Smooth muscle cell (in vitro differentiated cells): Measurements from ENCODE around the gene CTLA4. TPM values are rescaled to one million over a fixed set of nuclear protein-coding genes. Genes with fewer than 3 reads are reported as not detected.

Source experiments
- DNase-seq: peaks from one replicate; lab custom pipeline; 2025; ENCODE audit not compliant: unreplicated experiment; lab: John Stamatoyannopoulos, UW
- H2AFZ ChIP-seq: fragments of 200-600 bp; sonication (generic); 2 replicates; pipeline ENCODE4 v1.6.0; 2016; ENCODE audit warnings: antibody characterized with exemption, low read depth, mild to moderate bottlenecking
- H3F3A ChIP-seq: fragments of 200-600 bp; sonication (generic); 2 replicates; pipeline ENCODE4 v1.6.0; 2017; ENCODE audit warnings: antibody characterized with exemption, low read depth
- H3K27ac ChIP-seq: fragments of 200-600 bp; sonication (generic); 2 replicates; pipeline ENCODE4 v1.5.1; 2016; ENCODE audit warnings: low read depth, mild to moderate bottlenecking
- H3K27me3 ChIP-seq: fragments of 200-600 bp; sonication (generic); 2 replicates; pipeline ENCODE4 v1.6.1; 2016; ENCODE audit warnings: low read depth, mild to moderate bottlenecking
- H3K36me3 ChIP-seq: fragments of 200-600 bp; sonication (generic); 2 replicates; pipeline ENCODE4 v1.5.1; 2016; ENCODE audit warnings: low read depth
- H3K4me1 ChIP-seq: fragments of 200-600 bp; sonication (generic); 2 replicates; pipeline ENCODE4 v1.5.1; 2016; ENCODE audit warnings: low read depth
- H3K4me2 ChIP-seq: fragments of 200-600 bp; sonication (generic); 2 replicates; pipeline ENCODE4 v1.6.0; 2016; ENCODE audit warnings: mild to moderate bottlenecking
- H3K4me3 ChIP-seq: fragments of 200-600 bp; sonication (generic); 2 replicates; pipeline ENCODE4 v1.5.1; 2016; ENCODE audit warnings: mild to moderate bottlenecking
- H3K79me2 ChIP-seq: fragments of 200-600 bp; sonication (generic); 2 replicates; pipeline ENCODE4 v1.6.0; 2016; ENCODE audit warnings: low read depth, mild to moderate bottlenecking
- H3K9ac ChIP-seq: fragments of 200-600 bp; sonication (generic); 2 replicates; pipeline ENCODE4 v1.6.0; 2016; ENCODE audit warnings: low read depth
- H3K9me3 ChIP-seq: fragments of 200-600 bp; sonication (generic); replicated peaks from 2 replicates; pipeline ENCODE4 v1.5.1; 2016; ENCODE audit warnings: low read depth
- H4K20me1 ChIP-seq: fragments of 200-600 bp; sonication (generic); 2 replicates; pipeline ENCODE4 v1.6.0; 2016; ENCODE audit warnings: low read depth
- CTCF ChIP-seq: fragments of 200-600 bp; sonication (generic); IDR thresholded peaks from 2 replicates; pipeline ENCODE4 v1.5.1; 2017; ENCODE audit warnings: borderline replicate concordance, mild to moderate bottlenecking, antibody characterized with exemption; ENCODE audit not compliant: insufficient read depth, poor library complexity, severe bottlenecking
- WGBS: methylation state at CpG from one replicate; pipeline ENCODE4 v1.1.7; 2016; ENCODE audit warnings: low lambda C conversion rate; 5-methylcytosine and 5-hydroxymethylcytosine counted together
- polyA plus RNA-seq: library from polyadenylated mRNA; unstranded; fragments of >200 nt; fragmentation: Nextera tagmentation; extraction: Ambion mirVana; gene quantifications from 2 replicates; pipeline ENCODE4 v1.2.1, GENCODE V29; 2016
- total RNA-seq: library from RNA; depleted of rRNA; stranded (reverse); fragments of >200 nt; gene quantifications from 2 replicates; pipeline ENCODE4 v1.2.3, GENCODE V29; 2014

The CTLA4 gene
- total and polyA plus RNA-seq, 2 experiments from 2014 or later: not detected

GRCh38 chr2:203869223-203870042 is 1.9 kb downstream of the CTLA4 start:
- H3K27ac ChIP-seq: no peak overlapping the region
- no peaks in the 10 kb centered on the region for H3K79me2 ChIP-seq
- no peaks in the 10 kb centered on the region for H4K20me1 ChIP-seq
- no peaks in the 10 kb centered on the region for H3K36me3 ChIP-seq
- peaks cover 9% of the 10 kb centered on the region for H3K27me3 ChIP-seq
- no peak overlapping the region for H2AFZ ChIP-seq
- no peak overlapping the region for H3K4me2 ChIP-seq
- TF ChIP-seq CTCF: no peak
- DNase-seq: no peak
- H3K9ac ChIP-seq: no peak overlapping the region
- no peak overlapping the region for H3K4me3 ChIP-seq
- 97% methylated on average over 6 of the region's 6 CpGs for WGBS
- H3F3A ChIP-seq: no peaks in the 10 kb centered on the region
- H3K9me3 ChIP-seq: no peaks in the 10 kb centered on the region
- no peaks in the 10 kb centered on the region for H3K4me1 ChIP-seq

GRCh38 chr2:203870481-203870880 is 2.9 kb downstream of the CTLA4 start:
- peaks cover 9% of the 10 kb centered on the region for H3K27me3 ChIP-seq
- no peaks in the 10 kb centered on the region for H3K36me3 ChIP-seq
- H3K4me3 ChIP-seq: no peak overlapping the region
- H4K20me1 ChIP-seq: no peaks in the 10 kb centered on the region
- no peak for DNase-seq
- no peaks in the 10 kb centered on the region for H3K79me2 ChIP-seq
- no peaks in the 10 kb centered on the region for H3K4me1 ChIP-seq
- TF ChIP-seq CTCF: no peak
- no peak overlapping the region for H3K9ac ChIP-seq
- no peaks in the 10 kb centered on the region for H3K9me3 ChIP-seq
- no peak overlapping the region for H2AFZ ChIP-seq
- no peak overlapping the region for H3K4me2 ChIP-seq
- H3F3A ChIP-seq: no peaks in the 10 kb centered on the region
- WGBS: 91% methylated on average over 9 of the region's 9 CpGs
- H3K27ac ChIP-seq: no peak overlapping the region

- H4K20me1 ChIP-seq: no peaks in the 10 kb centered on the region
- H3K27ac ChIP-seq: no peak overlapping the region
- H3K9ac ChIP-seq: no peak overlapping the region
- no peak overlapping the region for H2AFZ ChIP-seq
- H3F3A ChIP-seq: no peaks in the 10 kb centered on the region
- no peak overlapping the region for H3K4me2 ChIP-seq
- no peaks in the 10 kb centered on the region for H3K4me1 ChIP-seq
- peaks cover 9% of the 10 kb centered on the region for H3K27me3 ChIP-seq
- H3K36me3 ChIP-seq: no peaks in the 10 kb centered on the region
- 90% methylated on average over 2 of the region's 2 CpGs for WGBS
- H3K9me3 ChIP-seq: no peaks in the 10 kb centered on the region
- TF ChIP-seq CTCF: no peak
- no peak for DNase-seq
- no peaks in the 10 kb centered on the region for H3K79me2 ChIP-seq
- H3K4me3 ChIP-seq: no peak overlapping the region
Observed at GRCh38 chr2:203870941-203871340, 3.4 kb downstream of the CTLA4 start.
